ENCODE measurements around the gene TMEM126A. TPM values are rescaled to one million over a fixed set of nuclear protein-coding genes. Genes with fewer than 3 reads are reported as not detected.

The TMEM126A gene
- total RNA-seq, 1 donor from 2014 or later = 6.8 TPM

- Histone ChIP-seq H3K27me3 (no peaks in the 10 kb centered on the region), H3K36me3 (no peaks in the 10 kb centered on the region), H3K4me1 (no peaks in the 10 kb centered on the region), H3K9me3 (no peaks in the 10 kb centered on the region), H3K4me3 (no peak overlapping the region), H3K27ac (no peak overlapping the region)
- DNase-seq (ENCODE audit: low spot score in 2 of 2) = no peak
- no peak for TF ChIP-seq CTCF (IDR thresholded peaks at IDR 0.05)
- intact Hi-C loops (cut with DNase I) = no loop called here
Observed at GRCh38 chr11:85695546-85695945, 47.8 kb downstream of the TMEM126A start.

- no peak for DNase-seq (ENCODE audit: low spot score in 2 of 2)
- no peaks in the 10 kb centered on the region for H3K9me3 ChIP-seq
- H3K4me1 ChIP-seq = no peaks in the 10 kb centered on the region
- H3K4me3 ChIP-seq = no peak overlapping the region
- TF ChIP-seq CTCF (IDR thresholded peaks at IDR 0.05) = no peak
- H3K27ac ChIP-seq = no peak overlapping the region
- intact Hi-C loops (cut with DNase I) = no loop called here
- H3K36me3 ChIP-seq = no peaks in the 10 kb centered on the region
- H3K27me3 ChIP-seq = no peaks in the 10 kb centered on the region
Observed at GRCh38 chr11:85697747-85698146, 50.0 kb downstream of the TMEM126A start.

- Histone ChIP-seq H3K4me3 (no peak overlapping the region), H3K27ac (no peak overlapping the region), H3K9me3 (no peaks in the 10 kb centered on the region), H3K27me3 (no peaks in the 10 kb centered on the region), H3K36me3 (no peaks in the 10 kb centered on the region), H3K4me1 (no peaks in the 10 kb centered on the region)
- intact Hi-C loops (cut with DNase I) = no loop called here
- TF ChIP-seq CTCF (IDR thresholded peaks at IDR 0.05) = no peak
- no peak for DNase-seq (ENCODE audit: low spot score in 2 of 2)
Observed at GRCh38 chr11:85698195-85698594, 50.4 kb downstream of the TMEM126A start.

GRCh38 chr11:85699957-85700741 is 52.4 kb downstream of the TMEM126A start:
- Histone ChIP-seq H3K27me3 (no peaks in the 10 kb centered on the region), H3K36me3 (no peaks in the 10 kb centered on the region), H3K27ac (no peak overlapping the region), H3K4me1 (no peaks in the 10 kb centered on the region), H3K9me3 (no peaks in the 10 kb centered on the region), H3K4me3 (no peak overlapping the region)
- intact Hi-C loops (cut with DNase I) = no loop called here
- DNase-seq (ENCODE audit: low spot score in 2 of 2) = no peak
- TF ChIP-seq CTCF (IDR thresholded peaks at IDR 0.05) = no peak

- H3K4me3 ChIP-seq = no peak overlapping the region
- TF ChIP-seq CTCF (IDR thresholded peaks at IDR 0.05) = no peak
- intact Hi-C loops (cut with DNase I) = no loop called here
Observed at GRCh38 chr11:85704967-85705366, 57.2 kb downstream of the TMEM126A start.

More at GRCh38 chr11:85704967-85705366, 57.2 kb downstream of the TMEM126A start:
- no peaks in the 10 kb centered on the region for H3K4me1 ChIP-seq
- no peaks in the 10 kb centered on the region for H3K36me3 ChIP-seq
- H3K27me3 ChIP-seq = no peaks in the 10 kb centered on the region
- no peaks in the 10 kb centered on the region for H3K9me3 ChIP-seq
- no peak overlapping the region for H3K27ac ChIP-seq
- DNase-seq (ENCODE audit: low spot score in 2 of 2) = no peak

Measured in ascending aorta (tissue), 2 donors.